NCI-H2227 (cell line): ENCODE results near the gene TPH2.

Source experiments
- DNase-seq: peaks from one replicate; lab custom pipeline; 2025; ENCODE audit not compliant: unreplicated experiment; lab: John Stamatoyannopoulos, UW

The TPH2 gene

DNA sequence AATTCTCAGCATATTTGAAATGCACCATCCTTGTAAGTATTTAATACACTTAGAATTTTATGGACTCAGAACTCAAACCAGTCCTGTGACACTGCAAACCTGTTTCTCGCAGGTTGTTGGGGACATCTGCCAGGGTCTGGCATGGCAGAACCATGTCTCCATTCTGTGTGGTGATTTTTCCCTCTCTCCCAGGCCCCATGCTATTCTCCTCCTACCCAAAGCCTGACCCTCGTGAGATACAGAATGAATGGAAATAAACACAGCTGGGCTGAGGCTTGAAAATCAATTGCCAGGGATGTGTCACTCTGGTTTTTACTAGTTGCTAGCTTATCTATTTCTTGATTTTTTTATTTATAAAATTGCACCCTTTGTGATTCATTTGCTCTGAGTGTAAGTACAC is 19.8 kb downstream of the TPH2 start:
- DNase-seq, result no peak

DNA sequence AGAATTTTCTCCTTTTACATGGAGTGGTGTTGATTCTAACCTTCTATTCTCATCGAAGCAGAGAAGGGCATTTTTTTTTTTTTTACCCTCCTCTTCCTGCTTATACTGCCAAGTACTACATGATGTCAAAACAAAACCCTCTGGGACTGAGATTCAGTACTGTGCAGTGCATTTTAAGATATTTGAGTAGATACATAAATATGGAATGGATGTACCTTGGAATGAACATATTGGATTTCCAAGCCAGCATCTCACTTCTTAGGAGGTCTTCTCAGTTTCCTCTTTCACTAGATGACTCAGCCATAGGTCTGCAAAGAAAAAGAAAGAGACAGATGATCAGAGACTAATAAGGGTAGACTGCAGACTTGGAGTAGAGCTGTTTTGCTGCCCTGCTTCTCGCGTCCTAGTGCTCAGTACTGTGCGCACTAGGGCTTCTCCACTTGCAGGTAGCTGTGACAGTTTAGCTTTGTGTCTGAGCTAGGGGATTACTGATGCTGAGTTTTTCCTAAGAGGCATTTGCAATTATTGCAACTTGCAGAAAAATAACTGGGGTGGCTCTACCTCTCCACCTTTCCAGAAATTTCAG is 20.4 kb downstream of the TPH2 start:
- DNase-seq, result no peak

DNA sequence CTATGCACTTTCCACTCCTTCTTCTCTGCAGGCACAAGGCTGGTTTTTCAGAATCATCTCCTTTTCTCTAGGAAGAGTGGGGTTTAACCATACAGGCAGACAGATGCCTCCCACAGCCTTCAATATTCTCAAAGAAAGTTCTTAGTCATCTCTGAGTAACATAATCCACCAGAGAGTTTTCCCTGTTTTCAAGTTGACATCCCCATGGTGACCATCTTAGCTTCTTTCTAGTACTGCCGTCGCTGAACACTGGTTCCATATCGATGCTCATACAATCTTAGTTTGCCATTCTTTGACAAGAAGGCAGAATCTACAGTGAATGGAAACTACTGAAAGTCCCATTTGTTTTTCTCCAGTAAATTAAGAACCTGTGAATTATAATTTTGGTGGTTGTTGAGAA is 28.6 kb downstream of the TPH2 start:
- no peak for DNase-seq

DNA sequence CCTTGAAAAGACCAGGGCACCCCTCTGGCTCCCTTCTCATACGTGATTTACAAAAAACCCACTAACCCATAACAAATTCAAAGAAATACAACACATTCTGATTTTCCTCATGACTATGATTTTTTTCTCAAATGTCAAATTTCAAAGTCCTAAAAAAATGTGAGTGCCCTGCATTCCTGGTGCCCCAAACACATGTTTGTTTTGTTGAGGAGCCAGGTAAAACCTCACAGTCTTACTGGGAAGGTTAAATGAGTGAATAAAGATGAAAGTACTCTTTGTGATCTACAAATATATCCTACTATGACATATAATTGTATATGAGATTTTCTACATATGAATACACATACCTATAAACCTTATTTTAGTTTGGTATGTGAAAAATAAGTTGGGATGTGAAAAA is 30.7 kb downstream of the TPH2 start:
- DNase-seq, result no peak

DNA sequence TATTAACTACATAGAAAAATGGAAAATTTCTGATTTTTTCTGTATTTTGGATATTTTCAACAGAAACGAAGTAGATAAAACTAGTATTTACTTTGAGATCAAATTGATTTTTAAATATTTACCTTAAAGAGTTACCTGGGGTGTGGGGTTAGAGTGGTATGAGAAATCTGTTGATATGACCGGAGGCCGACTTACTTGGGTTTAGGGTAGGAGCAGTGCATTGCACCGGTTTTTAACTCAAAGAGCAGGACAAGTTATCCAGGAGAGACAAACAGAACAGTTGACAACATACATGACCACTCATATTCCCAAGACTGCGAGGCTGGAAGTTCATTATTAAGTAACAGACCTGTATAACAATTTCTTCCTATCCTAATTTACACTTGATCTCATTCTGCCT is 31.4 kb downstream of the TPH2 start:
- no peak for DNase-seq

DNA sequence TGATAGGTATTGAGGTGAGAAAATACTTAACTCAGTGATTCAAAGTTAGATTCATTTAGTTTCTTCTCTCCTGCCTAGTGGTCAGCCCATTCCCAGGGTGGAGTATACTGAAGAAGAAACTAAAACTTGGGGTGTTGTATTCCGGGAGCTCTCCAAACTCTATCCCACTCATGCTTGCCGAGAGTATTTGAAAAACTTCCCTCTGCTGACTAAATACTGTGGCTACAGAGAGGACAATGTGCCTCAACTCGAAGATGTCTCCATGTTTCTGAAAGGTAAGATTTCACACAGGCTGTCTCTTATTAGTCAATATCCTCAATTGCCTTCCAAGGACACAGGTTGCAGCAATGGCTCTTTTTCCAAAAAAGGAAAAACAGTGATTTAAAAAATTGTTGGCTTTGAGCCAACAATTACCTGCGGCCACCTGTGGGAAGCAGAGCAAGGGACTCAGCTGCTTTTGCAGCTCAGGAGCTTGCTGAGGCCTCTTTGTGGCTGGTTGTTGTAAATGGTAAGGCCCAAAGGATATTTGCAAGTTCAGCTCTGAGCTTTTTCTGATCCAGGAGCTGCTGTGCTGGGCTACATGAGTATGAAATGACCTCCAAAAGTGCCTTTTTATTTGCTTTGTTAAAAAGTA is 33.9 kb downstream of the TPH2 start:
- no peak for DNase-seq

DNA sequence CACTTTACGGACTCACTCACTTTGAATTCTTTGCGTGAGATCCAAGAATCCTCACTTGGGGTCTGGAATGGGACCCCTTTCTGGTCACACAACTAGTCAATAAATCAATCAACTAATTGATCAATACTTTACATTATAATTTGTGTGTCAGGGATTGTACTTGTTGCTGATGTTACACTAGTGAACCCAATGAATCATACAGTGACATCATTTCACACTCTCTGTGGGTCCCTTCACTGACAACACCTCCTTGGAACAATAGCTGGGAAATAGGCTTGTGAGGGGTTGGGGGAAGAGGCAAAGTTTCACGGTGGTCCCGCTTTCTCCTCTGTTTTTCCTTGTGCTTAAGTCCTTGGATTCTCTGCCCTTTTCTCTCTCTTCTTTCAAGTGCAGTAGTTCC is 35.0 kb downstream of the TPH2 start:
- DNase-seq, result no peak

DNA sequence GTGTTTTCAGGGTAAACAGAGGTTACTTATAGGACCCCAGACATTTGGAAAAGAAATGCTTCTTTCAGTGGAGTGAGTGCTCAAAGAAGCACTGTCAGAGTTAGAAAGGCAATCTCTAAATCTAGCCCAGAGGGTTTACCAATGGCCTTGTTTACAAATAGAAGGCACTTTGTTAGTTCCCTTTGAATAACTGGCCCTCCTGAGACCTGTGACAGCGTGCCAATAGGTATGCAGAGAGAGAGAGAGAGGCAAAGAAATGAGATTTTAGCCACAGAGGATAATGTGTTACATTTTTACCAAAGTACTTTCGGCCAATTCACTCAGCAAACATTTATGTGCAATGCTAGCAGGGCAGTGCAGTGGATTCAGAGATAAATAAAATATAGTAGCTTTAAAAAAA is 41.9 kb downstream of the TPH2 start:
- DNase-seq, result no peak

DNA sequence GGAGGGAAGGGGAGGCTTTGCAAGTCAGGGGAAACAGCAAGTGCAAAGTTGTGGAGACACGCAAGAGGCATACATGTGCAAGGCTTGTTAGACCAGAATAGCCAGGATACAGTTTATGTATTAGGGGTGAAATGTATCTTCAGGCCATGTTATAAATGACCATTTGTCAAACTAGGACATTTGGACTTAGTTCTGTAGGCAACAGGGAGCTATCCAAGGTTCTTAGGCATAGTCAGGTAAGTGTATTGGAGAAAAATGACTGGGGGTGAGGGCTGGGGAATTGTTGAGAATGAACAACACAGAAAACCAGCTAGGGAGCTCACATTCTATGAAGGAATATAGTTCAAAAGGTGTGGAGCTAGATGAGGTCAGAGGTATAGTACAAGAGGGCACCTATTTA is 42.5 kb downstream of the TPH2 start:
- DNase-seq, result no peak

DNA sequence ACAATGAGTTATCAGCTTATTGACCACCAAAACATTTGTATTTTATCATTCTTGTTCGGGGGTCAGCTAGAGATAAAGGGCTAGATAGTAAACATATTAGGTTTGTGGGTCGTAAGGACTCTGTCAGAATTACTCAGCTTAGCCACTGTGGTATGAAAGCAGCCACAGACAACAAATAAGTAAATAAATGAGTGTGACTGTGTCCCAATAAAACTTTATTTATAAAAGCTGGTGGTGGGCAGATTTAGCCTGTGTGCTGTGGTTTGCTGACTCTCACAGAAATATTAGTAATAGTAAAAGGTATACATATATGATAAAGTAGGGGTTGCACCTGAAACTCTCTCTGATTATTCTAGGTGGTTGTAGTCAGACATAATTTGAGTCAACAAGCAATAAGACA is 56.1 kb downstream of the TPH2 start:
- DNase-seq, result no peak

DNA sequence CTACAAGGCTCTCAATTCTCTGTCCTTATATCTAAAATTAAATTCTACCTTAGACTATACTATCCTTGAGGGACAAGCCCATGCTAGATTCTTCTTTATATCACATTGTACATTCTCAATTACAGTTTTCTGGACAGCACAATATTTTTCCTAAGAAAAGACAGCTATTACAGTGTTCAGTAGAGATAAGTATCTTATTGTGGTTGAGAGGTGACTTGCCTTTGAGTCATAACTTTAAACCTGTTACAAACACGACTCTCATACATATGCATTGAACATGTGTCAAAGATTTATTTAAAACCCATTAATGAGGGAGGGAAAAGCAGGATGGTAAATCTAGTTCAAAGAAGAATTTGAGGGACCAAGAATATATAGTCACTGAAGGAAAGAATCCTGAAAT is 61.1 kb downstream of the TPH2 start:
- no peak for DNase-seq

DNA sequence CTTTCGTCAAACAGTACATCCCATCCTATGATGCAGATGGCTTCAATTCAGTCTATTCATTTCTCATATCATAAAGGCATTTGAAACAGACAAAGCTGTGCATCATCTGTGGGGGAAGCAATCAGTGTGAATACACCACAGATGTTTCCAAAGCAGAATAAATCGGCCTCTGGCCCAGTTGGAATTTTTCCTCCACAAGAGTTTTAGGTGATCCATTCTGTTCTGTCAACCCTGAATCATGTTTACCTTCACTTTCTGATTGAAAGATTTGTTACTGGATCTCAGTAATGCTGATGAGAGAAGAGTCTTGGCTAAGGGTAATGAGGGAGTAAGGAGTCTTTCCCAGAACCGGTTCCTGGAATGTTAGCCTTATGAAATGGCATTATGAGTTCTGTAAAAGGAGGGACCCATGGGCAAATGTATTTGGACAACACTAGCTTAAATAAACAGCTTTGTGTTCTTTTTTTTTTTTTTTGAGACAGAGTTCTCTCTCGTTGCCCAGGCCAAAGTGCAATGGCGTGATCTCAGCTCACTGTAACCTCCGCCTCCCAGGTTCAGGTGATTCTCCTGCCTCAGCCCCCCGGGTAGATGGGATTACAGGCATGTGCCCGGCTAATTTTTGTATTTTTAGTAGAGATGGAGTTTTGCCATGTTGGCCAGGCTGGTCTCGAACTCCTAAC is 62.5 kb downstream of the TPH2 start:
- DNase-seq, result no peak

DNA sequence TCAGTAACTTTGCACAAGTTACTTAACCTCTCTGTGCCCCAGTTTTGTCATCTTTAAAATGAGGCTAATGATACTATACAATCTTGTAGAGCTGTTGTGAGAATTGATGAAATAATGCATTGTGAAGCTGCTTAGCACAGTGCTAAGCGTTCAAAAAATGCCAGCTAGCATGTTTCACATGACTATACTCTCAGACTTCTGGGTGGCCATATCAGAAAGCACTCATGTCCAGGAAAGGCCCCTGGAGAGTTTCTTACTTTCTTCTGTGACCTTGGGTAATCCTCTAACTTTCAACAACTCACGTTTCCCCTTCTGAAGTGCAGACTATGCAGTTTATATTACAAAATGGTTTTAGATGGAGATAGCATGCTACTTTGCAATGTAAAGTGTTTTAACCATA is 68.1 kb downstream of the TPH2 start:
- no peak for DNase-seq

DNA sequence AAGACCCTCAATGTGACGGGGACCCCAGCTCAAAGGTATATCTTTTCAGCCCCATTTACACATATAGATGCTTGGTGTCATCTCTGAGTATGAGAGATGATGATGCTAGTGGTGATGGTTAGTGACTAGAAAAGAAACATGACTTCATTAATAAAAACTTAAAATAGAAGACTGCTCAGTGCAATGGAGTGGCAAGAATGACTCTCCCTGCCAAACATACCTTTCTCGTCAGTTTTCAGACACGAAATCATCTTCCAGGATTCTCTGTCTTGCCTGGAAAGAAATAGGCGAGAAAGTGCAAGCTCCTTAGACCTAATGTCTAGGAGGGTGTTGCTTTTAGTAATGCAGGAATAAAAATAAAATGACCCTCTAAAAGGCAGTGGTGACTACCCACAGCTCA is 71.7 kb downstream of the TPH2 start:
- DNase-seq, result no peak

DNA sequence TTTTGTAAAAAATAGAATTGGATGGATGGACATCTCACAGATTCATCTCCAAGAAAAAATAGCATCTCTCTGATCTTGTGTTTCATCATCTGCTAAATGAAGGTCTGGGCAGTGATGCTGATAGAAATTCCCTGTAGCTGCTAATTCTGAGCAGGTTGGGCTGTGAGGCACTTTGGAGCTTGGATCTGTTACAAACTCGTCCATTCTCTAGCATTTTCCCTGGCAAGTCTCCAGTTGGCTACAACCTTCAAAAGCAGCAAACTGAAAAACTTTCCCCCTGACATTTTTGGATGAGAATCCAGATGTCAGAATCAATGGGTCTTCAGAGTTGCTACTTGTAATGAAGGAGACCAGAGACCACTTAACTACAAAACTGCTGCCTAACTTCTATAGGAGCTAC is 72.7 kb downstream of the TPH2 start:
- no peak for DNase-seq

DNA sequence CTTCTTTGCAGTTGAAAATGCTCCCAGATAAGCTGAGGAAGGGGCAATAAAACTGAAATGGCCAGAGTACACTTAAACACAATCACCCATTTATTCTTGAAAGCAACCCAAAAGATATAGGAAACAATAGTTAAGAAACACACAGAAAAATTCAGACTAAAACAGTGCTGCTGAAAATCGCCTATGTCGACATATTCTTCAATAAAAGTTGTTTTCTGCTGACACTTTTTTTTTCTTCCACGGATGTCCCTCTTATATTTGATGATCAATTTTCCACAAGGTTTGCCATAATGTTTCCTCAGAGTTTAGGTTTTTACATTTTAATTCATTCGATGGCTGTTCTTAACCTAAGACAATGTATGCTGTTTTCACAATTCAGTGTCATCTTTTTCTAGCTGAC is 74.2 kb downstream of the TPH2 start:
- no peak for DNase-seq

DNA sequence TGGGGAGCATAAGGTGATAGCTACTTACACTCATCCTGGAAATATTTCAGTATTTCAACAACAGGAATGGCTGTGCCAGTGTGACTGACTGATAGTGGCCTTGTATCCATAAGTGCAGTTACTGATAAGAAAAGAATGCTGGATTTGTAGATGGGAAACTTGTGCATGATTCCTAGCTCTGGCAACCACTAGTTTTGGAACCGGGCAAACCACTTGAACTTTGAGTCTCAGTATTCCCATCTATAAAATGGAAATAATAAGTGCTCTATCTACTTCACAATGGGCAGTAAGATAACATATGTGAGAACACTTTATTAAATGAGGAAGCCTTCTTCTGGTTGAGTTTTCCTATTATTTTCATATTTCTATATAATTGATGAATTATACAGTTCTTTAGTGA is 77.2 kb downstream of the TPH2 start:
- no peak for DNase-seq

DNA sequence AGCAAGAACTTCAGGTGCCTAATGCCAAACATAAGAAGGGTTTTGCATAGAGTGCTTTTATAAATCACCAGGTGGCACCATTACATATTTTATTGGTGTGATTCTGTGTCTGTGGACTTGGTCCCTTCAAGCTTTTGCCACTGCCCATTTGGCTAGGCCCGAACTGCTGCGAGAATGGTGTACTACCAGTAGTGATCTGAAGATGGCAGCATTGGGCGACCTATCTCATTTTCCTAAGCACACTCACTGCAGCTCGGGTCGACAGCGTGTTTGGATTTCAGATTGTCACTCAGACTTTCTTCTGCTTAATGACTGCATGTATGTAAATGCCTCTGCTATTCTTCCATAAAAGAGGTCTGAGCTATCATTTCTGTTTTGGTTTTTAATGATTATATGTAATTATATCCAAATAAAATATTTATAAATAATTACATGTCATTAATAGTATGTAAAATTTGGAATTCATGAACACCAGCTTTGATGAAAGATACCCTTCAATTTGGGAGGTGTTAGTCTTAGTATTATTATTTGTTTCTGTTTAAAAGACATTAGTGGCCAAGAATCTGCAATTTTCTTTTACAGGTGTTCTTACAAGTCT is 78.5 kb downstream of the TPH2 start:
- DNase-seq, result peak; percentile 87

DNA sequence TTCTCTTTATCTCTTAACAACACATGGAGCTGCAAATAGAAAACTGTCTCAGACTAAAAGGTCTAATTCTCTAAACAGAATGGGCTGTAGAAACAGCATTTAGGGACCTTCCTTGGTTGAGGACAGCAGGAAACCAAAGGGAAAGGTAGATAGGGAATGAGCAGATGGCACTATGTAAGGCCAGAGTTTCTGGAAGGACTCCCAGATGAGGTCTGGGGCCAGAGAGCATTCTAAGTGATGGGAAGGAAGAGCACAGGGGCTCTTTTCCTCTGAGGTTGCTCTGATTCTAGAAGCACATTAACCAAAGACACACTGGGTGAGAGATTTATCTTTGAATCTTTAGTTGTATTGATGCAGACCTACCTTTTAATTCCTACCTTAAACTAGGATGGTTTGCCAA is 79.4 kb downstream of the TPH2 start:
- no peak for DNase-seq

DNA sequence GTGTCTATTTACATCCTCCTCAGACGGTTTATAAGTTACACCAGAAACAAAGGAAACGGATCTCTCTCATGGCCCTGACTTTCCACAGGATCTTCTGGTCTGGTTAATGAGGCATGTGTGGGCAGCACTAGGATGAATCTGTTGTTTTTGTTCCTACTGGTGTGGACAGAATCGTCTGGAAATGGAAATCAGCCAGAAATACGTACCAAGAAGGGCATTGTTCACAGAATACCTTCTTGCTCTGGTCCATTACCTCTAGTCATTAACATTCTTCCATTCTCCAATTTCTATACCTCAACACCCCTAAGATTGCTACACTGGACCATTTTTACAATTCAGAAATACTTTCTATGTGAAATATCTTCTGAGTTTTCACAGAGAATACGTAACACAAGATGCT is 86.0 kb downstream of the TPH2 start:
- no peak for DNase-seq

DNA sequence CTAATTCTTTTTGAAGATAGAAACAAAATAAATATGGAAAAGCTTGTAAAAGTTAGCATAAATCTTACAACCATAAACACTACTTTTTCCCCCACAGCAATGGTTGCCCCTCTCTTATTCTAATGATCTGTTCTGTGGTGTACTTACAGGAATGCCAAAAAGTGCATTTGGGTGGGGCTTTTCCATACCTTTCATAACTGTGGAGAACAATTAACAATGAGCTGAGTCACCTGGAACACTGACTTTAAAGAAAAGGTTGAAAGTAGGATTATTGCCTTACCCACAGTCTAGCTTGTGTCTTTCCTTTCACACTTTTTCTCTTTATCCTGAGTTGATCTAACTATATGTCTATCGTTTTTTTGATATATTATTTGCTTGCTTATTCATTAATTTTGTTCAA is 86.9 kb downstream of the TPH2 start:
- DNase-seq, result no peak

DNA sequence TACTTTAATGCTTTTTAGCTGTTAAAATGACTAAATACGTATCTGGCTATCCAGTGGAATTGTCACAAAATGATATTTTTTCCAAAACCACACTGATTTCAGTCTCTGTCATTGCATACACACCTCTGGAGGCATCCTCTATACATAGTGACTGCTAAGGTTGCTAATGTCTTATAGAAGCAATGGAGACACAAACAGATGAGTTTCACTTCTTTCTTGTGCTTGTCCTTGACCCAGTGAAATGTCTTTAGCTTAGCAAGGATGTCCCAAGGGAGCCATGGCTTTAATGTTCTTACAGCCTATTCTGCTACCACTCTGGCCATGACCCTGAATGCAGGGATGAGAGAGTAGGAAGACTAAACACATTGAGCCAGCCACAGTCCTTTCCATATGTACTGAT is 90.3 kb downstream of the TPH2 start:
- no peak for DNase-seq

DNA sequence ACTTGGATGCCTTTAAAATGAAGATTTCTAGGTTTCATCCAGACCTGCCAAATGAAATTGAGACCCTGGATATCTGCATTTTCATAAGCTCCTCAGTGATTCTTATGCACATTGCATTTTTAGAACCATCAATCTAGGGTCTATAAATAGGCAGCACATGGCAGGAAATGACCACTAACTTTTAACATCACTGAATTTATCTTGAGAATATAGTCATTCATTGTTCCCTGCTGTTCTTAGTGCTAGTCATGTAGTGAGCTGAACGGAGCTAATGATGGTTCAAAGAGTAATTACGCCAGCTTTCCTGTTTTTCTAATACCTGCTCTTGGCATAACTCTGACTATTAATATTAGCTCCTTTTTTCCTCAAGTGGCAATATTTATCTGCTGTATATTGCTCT is 91.6 kb downstream of the TPH2 start:
- peak; percentile 9 for DNase-seq
